SU-DHL-6 (cell line): ENCODE results near the gene DPEP2.

Source experiments
- H2AFZ ChIP-seq: fragments of 200-600 bp; sonication (generic); 2 replicates; pipeline ENCODE4 v1.6.1; 2014; ENCODE audit warnings: low read depth, mild to moderate bottlenecking, moderate library complexity, mixed read lengths, antibody characterized with exemption, low read length; ENCODE audit not compliant: severe bottlenecking
- H3F3A ChIP-seq: fragments of 200-600 bp; shearing (Covaris generic); 2 replicates; pipeline ENCODE4 v1.6.0; 2016; ENCODE audit warnings: antibody characterized with exemption, mild to moderate bottlenecking; ENCODE audit not compliant: insufficient read depth
- H3K27ac ChIP-seq: fragments of 200-600 bp; sonication (generic); 2 replicates; pipeline ENCODE4 v1.5.1; 2016; ENCODE audit warnings: low read depth, mild to moderate bottlenecking, low read length, moderate library complexity, mixed read lengths
- H3K27me3 ChIP-seq: fragments of 200-600 bp; sonication (generic), shearing (Covaris generic); 2 replicates; pipeline ENCODE4 v1.6.0; 2014; ENCODE audit warnings: mild to moderate bottlenecking, low read length
- H3K36me3 ChIP-seq: fragments of 200-600 bp; sonication (generic); 2 replicates; pipeline ENCODE4 v1.6.1; 2014; ENCODE audit warnings: mild to moderate bottlenecking, low read length, mixed read lengths
- H3K4me2 ChIP-seq: fragments of 300-600, 200-600 bp; shearing (Covaris generic), sonication (generic); 2 replicates; pipeline ENCODE4 v1.6.0; 2014; ENCODE audit warnings: low read length, low read depth, mild to moderate bottlenecking; ENCODE audit not compliant: poor library complexity, severe bottlenecking
- H3K4me3 ChIP-seq: fragments of 200-600 bp; sonication (generic); 2 replicates; pipeline ENCODE4 v1.5.1; 2014; ENCODE audit warnings: antibody characterized with exemption, low read length, mild to moderate bottlenecking, mixed read lengths; ENCODE audit not compliant: insufficient read depth, poor library complexity, severe bottlenecking
- H3K79me2 ChIP-seq: fragments of 200-600 bp; sonication (generic); 2 replicates; pipeline ENCODE4 v1.6.1; 2014; ENCODE audit warnings: mild to moderate bottlenecking, low read length, moderate library complexity; ENCODE audit not compliant: insufficient read depth
- H3K9ac ChIP-seq: fragments of 200-600 bp; sonication (generic); 2 replicates; pipeline ENCODE4 v1.7.0; 2014; ENCODE audit warnings: mild to moderate bottlenecking, low read length
- H3K9me2 ChIP-seq: fragments of 200-600 bp; sonication (generic); replicated peaks from 2 replicates; pipeline ENCODE4 v1.6.1; 2014; ENCODE audit warnings: low read length; ENCODE audit not compliant: insufficient read depth
- H3K9me3 ChIP-seq: fragments of 200-600 bp; sonication (generic); 2 replicates; pipeline ENCODE4 v1.6.1; 2014; ENCODE audit warnings: low read length, mixed read lengths; ENCODE audit not compliant: insufficient read depth
- H4K20me1 ChIP-seq: fragments of 200-600 bp; sonication (generic); 2 replicates; pipeline ENCODE4 v1.6.1; 2014; ENCODE audit warnings: low read depth, mild to moderate bottlenecking, antibody characterized with exemption, low read length, moderate library complexity, mixed read lengths
- EZH2phosphoT487 ChIP-seq: fragments of 200-600 bp; sonication (generic), shearing (Covaris generic); conservative IDR thresholded peaks from 2 replicates; pipeline ENCODE4 v1.6.1; 2018; ENCODE audit warnings: mild to moderate bottlenecking, antibody characterized with exemption, low read length, moderate library complexity, mixed read lengths
- TF ChIP-seq, protein P1 (sequence below): fragments of 200-600 bp; sonication (generic); IDR thresholded peaks from one replicate; pipeline ENCODE4 v1.5.1; 2017; ENCODE audit warnings: antibody characterized with exemption, mild to moderate bottlenecking, low read length, moderate library complexity; ENCODE audit not compliant: insufficient read depth, poor library complexity, severe bottlenecking

Gene DPEP2

DNA sequence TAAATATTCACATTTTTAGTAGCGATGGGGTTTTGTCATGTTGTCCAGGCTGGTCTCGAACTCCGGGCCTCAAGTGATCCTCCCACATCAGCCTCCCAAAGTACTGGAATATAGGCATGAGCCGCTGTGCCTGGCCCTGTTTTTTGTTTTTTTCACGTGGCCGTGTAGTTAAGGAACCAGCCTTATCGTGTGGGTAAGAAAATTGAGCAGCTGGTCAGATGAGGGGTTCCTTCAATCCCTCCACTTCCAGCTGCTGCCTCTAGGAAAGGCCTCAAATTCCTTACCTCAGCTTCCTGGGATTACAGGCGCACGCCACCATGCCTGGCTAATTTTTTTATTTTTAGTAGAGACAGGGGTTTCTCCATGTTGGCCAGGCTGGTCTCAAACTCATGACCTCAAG, 5.9 kb upstream of the DPEP2 start:
- H3F3A ChIP-seq, result no peaks in the 10 kb centered on the region
- H3K27ac ChIP-seq, result no peak overlapping the region
- no peaks in the 10 kb centered on the region for H3K36me3 ChIP-seq
- no peaks in the 10 kb centered on the region for H3K9me3 ChIP-seq
- H2AFZ ChIP-seq, result no peak overlapping the region
- no peak for TF ChIP-seq EZH2phosphoT487
- TF ChIP-seq, protein P1, sequence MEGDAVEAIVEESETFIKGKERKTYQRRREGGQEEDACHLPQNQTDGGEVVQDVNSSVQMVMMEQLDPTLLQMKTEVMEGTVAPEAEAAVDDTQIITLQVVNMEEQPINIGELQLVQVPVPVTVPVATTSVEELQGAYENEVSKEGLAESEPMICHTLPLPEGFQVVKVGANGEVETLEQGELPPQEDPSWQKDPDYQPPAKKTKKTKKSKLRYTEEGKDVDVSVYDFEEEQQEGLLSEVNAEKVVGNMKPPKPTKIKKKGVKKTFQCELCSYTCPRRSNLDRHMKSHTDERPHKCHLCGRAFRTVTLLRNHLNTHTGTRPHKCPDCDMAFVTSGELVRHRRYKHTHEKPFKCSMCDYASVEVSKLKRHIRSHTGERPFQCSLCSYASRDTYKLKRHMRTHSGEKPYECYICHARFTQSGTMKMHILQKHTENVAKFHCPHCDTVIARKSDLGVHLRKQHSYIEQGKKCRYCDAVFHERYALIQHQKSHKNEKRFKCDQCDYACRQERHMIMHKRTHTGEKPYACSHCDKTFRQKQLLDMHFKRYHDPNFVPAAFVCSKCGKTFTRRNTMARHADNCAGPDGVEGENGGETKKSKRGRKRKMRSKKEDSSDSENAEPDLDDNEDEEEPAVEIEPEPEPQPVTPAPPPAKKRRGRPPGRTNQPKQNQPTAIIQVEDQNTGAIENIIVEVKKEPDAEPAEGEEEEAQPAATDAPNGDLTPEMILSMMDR, result no peak
- no peaks in the 10 kb centered on the region for H3K27me3 ChIP-seq
- no peaks in the 10 kb centered on the region for H3K9me2 ChIP-seq
- no peak overlapping the region for H3K9ac ChIP-seq
- no peak overlapping the region for H3K4me3 ChIP-seq
- no peaks in the 10 kb centered on the region for H4K20me1 ChIP-seq
- H3K4me2 ChIP-seq, result no peak overlapping the region
- no peaks in the 10 kb centered on the region for H3K79me2 ChIP-seq

DNA sequence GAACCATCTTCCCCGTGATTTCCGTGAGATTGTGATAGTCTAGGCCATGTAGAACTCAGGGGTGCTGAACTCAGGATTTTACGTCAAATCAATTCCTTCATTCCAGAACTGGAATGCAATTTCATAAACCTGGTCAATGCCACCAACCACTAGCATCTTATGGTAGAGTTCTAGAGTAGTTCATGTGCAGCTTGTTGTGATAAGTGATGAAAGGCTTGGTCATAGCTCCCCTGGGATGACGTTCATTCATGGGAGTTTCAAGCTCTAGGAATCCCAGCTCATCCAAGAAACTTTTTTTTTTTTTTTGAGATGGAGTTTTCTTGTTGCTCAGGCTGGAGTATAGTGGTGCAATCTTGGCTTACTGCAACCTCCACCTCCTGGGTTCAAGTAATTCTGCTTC, 3.7 kb upstream of the DPEP2 start:
- TF ChIP-seq, protein P1, result no peak
- TF ChIP-seq EZH2phosphoT487, result no peak
- H2AFZ ChIP-seq, result no peak overlapping the region
- no peaks in the 10 kb centered on the region for H3K36me3 ChIP-seq
- H3K9me2 ChIP-seq, result no peaks in the 10 kb centered on the region
- no peak overlapping the region for H3K4me3 ChIP-seq
- no peak overlapping the region for H3K9ac ChIP-seq
- H3K27ac ChIP-seq, result no peak overlapping the region
- no peaks in the 10 kb centered on the region for H3K27me3 ChIP-seq
- no peak overlapping the region for H3K4me2 ChIP-seq
- H3K9me3 ChIP-seq, result no peaks in the 10 kb centered on the region
- no peaks in the 10 kb centered on the region for H3F3A ChIP-seq
- no peaks in the 10 kb centered on the region for H3K79me2 ChIP-seq
- no peaks in the 10 kb centered on the region for H4K20me1 ChIP-seq

DNA sequence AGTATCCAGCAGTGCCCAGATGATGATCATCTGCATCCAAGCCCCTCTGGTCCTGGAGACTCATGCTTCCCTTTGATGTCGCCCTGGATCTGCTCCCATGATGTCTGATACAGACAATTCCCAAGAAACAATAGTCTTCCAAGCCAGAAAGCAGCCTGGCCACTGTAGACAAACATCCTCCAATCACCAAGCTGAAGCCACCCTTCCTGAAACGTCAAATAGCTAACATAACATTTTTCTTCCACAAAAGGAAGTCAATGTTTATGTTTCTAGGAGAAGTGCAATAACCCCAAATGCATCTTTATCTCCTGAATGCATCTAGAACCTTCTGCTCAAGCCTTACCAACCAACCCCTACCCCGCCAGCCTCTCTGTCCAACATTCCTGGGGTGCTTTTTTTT, 1.2 kb upstream of the DPEP2 start:
- Histone ChIP-seq H2AFZ (peak overlapping the region; percentile 69), H3K4me2 (no peak overlapping the region)

More for the DNA sequence above, 1.2 kb upstream of the DPEP2 start:
- Histone ChIP-seq H3K4me3 (no peak overlapping the region), H3K36me3 (no peaks in the 10 kb centered on the region), H3K9me3 (no peaks in the 10 kb centered on the region), H3K27ac (no peak overlapping the region), H3K9ac (no peak overlapping the region), H3K79me2 (no peaks in the 10 kb centered on the region), H4K20me1 (no peaks in the 10 kb centered on the region), H3F3A (no peaks in the 10 kb centered on the region), H3K9me2 (no peaks in the 10 kb centered on the region), H3K27me3 (no peaks in the 10 kb centered on the region)
- TF ChIP-seq EZH2phosphoT487, result no peak
- TF ChIP-seq, protein P1, result no peak
